ENCODE data around the gene SELENOS. TPM values are rescaled to one million over a fixed set of nuclear protein-coding genes. Genes with fewer than 3 reads are reported as not detected.

The SELENOS gene
- total and polyA plus RNA-seq, 9 of the 15 experiments (the other 6 are each of a cell fraction or from before 2014, with no cell fraction given) = 24.9 to 57.4 (median 47.9) TPM

DNA sequence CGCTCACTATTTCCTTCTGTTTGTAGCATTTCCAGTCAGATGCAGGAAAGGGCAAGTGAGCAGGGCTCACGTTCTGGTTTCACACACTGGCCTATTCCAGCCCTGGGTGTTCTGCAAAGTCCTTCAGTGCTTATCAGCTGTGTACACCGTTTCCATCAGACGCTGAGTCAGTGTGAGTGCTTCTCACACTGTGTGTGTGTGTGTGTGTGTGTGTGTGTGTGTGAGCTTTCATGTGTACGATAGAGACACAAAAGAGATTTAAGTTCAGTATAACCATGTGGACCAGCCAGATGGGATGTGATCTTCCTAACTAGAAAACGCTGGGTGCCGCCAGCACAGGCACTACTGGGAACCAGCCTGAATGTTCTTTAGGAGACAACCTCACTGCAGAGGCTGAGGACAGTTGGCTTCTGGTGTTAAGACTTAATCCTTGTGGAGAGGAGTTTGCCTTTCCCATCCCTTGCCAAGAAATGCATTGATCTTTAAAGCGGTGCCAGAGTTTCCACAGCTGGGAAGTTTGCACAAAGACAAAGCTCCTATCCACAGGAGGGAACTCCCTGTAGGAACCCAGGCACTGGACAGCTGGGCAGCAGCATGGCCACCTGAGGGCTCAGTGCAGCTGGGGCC, 21.6 kb downstream of the SELENOS start (continued):
- TF ChIP-seq ATF4 (CRISPR knock-in tag; IDR thresholded peaks at IDR 0.05) (no peak), FOXP4 (CRISPR knock-in tag; IDR thresholded peaks at IDR 0.05; ENCODE audit: borderline replicate concordance) (peak; percentile 75; the same call in 1 of the 2 replicates), TAF7 (tag; IDR thresholded peaks at IDR 0.05) (no peak), NCOA4 (IDR thresholded peaks at IDR 0.05; ENCODE audit: partially characterized antibody) (no peak), MEF2A (IDR thresholded peaks at IDR 0.05; ENCODE audit: control insufficient read depth, low read depth, low read length) (no peak), MXD1 (CRISPR knock-in tag; IDR thresholded peaks at IDR 0.05; ENCODE audit: borderline replicate concordance, poor library complexity, severe bottlenecking) (no peak), ZNF696 (CRISPR knock-in tag; conservative IDR thresholded peaks at IDR 0.05) (no peak), TAL1 (IDR thresholded peaks at IDR 0.05) (peak; percentile 91), TSC22D4 (tag; IDR thresholded peaks at IDR 0.05) (no peak), CSDE1 (IDR thresholded peaks at IDR 0.05) (no peak), MAX (CRISPR knock-in tag; IDR thresholded peaks at IDR 0.05) (0 out of 2 replicates have a peak, but pooled peaks have one; percentile 17), CLOCK (CRISPR knock-in tag; IDR thresholded peaks at IDR 0.05; ENCODE audit: borderline replicate concordance) (no peak), RBM39 (optimal IDR thresholded peaks at IDR 0.05; ENCODE audit: low read depth, low read length) (no peak), POLR3A (IDR thresholded peaks at IDR 0.05; ENCODE audit: borderline replicate concordance, extremely low read depth, insufficient read depth, insufficient read length) (no peak), COPS2 (conservative IDR thresholded peaks at IDR 0.05) (no peak), PHF8 (IDR thresholded peaks at IDR 0.05; ENCODE audit: borderline replicate concordance, low read length) (no peak), TFAM (CRISPR knock-in tag; conservative IDR thresholded peaks at IDR 0.05) (no peak), MCM5 (IDR thresholded peaks at IDR 0.05; ENCODE audit: low read depth) (no peak), MCM7 (IDR thresholded peaks at IDR 0.05) (no peak), PHB (CRISPR knock-in tag; IDR thresholded peaks at IDR 0.05) (no peak)
- TF ChIP-seq, protein P1, sequence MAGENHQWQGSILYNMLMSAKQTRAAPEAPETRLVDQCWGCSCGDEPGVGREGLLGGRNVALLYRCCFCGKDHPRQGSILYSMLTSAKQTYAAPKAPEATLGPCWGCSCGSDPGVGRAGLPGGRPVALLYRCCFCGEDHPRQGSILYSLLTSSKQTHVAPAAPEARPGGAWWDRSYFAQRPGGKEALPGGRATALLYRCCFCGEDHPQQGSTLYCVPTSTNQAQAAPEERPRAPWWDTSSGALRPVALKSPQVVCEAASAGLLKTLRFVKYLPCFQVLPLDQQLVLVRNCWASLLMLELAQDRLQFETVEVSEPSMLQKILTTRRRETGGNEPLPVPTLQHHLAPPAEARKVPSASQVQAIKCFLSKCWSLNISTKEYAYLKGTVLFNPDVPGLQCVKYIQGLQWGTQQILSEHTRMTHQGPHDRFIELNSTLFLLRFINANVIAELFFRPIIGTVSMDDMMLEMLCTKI (IDR thresholded peaks at IDR 0.05; ENCODE audit: partially characterized antibody) = no peak

Data from K562 (cell line).